Adrenal gland (tissue), 5 donors: ENCODE data around the gene DNAI7.

ENCODE experiments used
- CTCF ChIP-seq, 6 experiments: fragments of 450-650 bp in 4 of 6; fragments of 200-600 bp in 2 of 6; sonication (generic) in 1 of 6; IDR thresholded peaks; 1 replicate in 5 of 6; 2 replicates in 1 of 6; pipeline versions ENCODE4 v1.5.1 to v1.8.0; 2016 to 2021; ENCODE audit warnings: antibody characterized with exemption in 6 of 6, mild to moderate bottlenecking in 2 of 6, moderate library complexity in 1 of 6
- POLR2A ChIP-seq, 2 donors: fragments of 450-650 bp; IDR thresholded peaks; one replicate each; pipeline ENCODE4 v1.6.1; 2017; ENCODE audit warnings: antibody characterized with exemption in 2 of 2, mild to moderate bottlenecking in 2 of 2, moderate library complexity in 1 of 2
- donor health status: DM: no; HTN: no; CAD: no.

DNA sequence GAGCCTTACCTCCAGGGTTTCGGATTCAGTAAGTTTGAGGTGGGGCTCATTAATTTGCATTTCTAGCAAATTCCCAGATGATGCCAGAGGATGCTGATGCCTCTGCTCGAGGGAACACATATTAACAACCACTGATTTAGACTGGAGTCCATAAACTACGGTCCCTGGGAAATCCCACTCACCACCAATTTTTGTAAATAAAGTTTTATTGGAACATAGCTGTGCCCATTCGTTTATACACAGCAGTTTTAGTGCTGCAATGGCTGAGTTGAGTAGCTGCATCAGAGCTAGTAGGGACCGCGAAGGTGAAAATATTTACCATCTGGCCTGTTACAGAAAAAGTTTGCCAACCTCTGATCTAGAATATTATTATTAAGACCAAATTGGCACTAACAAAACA is 73.8 kb downstream of the DNAI7 start:
- no peak for TF ChIP-seq CTCF (IDR thresholded peaks at IDR 0.05)
- TF ChIP-seq POLR2A (IDR thresholded peaks at IDR 0.05) = no peak
